OCI-LY7 (cell line): ENCODE results near the gene PPP1R3E. TPM values are rescaled to one million over a fixed set of nuclear protein-coding genes. Genes with fewer than 3 reads are reported as not detected.
A peak's percentile ranks its signal among the peaks of the same experiment; 100 is the strongest.

Experiments used
- BruUV-seq: library from RNA; stranded (reverse); fragments of 400-500 nt; replicated peaks from 2 replicates; lab custom pipeline; 2021; lab: Mats Ljungman, UMichigan
- CTCF ChIA-PET: fragments of 300-600 bp; sonication (Branson Sonifier 250); formaldehyde crosslinking; loops from one replicate; lab custom pipeline; 2022; ENCODE audit warnings: antibody characterized with exemption; ENCODE audit not compliant: unreplicated experiment; lab: Charles Lee
- POLR2A ChIA-PET: fragments of 300-600 bp; sonication (Branson Sonifier 250); formaldehyde crosslinking; loops from one replicate; lab custom pipeline; 2022; ENCODE audit warnings: antibody characterized with exemption; lab: Charles Lee
- DNase-seq: peaks from one replicate; pipeline ENCODE4 v3.0.0-alpha.2; 2015; ENCODE audit warnings: low spot score
- H2AFZ ChIP-seq: fragments of 200-600 bp; sonication (generic), shearing (Covaris generic); 2 replicates; pipeline ENCODE4 v1.6.1; 2014; ENCODE audit warnings: mild to moderate bottlenecking, antibody characterized with exemption, low read length, moderate library complexity
- H3K27ac ChIP-seq: fragments of 200-600 bp; sonication (generic); 2 replicates; pipeline ENCODE4 v1.5.1; 2014; ENCODE audit warnings: mixed run types, low read depth, mild to moderate bottlenecking, moderate library complexity, low read length, inconsistent platforms; ENCODE audit not compliant: poor library complexity, severe bottlenecking
- H3K36me3 ChIP-seq: fragments of 200-600 bp; sonication (generic); 2 replicates; pipeline ENCODE4 v1.6.1; 2014; ENCODE audit warnings: mild to moderate bottlenecking, antibody characterized with exemption, low read length, moderate library complexity, mixed read lengths; ENCODE audit not compliant: insufficient read depth
- H3K4me1 ChIP-seq: fragments of 200-600 bp; sonication (generic); 2 replicates; pipeline ENCODE4 v1.5.1; 2014; ENCODE audit warnings: mild to moderate bottlenecking, low read length; ENCODE audit not compliant: insufficient read depth, poor library complexity, severe bottlenecking
- H3K4me2 ChIP-seq: fragments of 200-600 bp; sonication (generic); 2 replicates; pipeline ENCODE4 v1.6.1; 2014; ENCODE audit warnings: mild to moderate bottlenecking, low read length
- H3K4me3 ChIP-seq: fragments of 200-600 bp; sonication (generic); 2 replicates; pipeline ENCODE4 v1.5.1; 2014; ENCODE audit warnings: mild to moderate bottlenecking, low read depth, low read length; ENCODE audit not compliant: poor library complexity, severe bottlenecking
- H3K79me2 ChIP-seq: fragments of 200-600 bp; sonication (generic); 2 replicates; pipeline ENCODE4 v1.6.1; 2016; ENCODE audit warnings: low read depth, mild to moderate bottlenecking, low read length, moderate library complexity, mixed read lengths; ENCODE audit not compliant: insufficient read depth
- H3K9me2 ChIP-seq: fragments of 200-600 bp; sonication (generic); 2 replicates; pipeline ENCODE4 v1.6.1; 2016; ENCODE audit warnings: mild to moderate bottlenecking, low read length, mixed read lengths; ENCODE audit not compliant: insufficient read depth
- H3K9me3 ChIP-seq: fragments of 200-600 bp; sonication (generic); 2 replicates; pipeline ENCODE4 v1.6.1; 2014; ENCODE audit warnings: mild to moderate bottlenecking, mixed run types, low read length, mixed read lengths
- H4K20me1 ChIP-seq: fragments of 200-600 bp; sonication (generic); 2 replicates; pipeline ENCODE4 v1.6.1; 2014; ENCODE audit warnings: mild to moderate bottlenecking, antibody characterized with exemption, low read length, moderate library complexity, mixed read lengths; ENCODE audit not compliant: insufficient read depth
- CTCF ChIP-seq: fragments of 200-600 bp; sonication (generic); conservative IDR thresholded peaks from 2 replicates; pipeline ENCODE4 v1.5.1; 2014; ENCODE audit warnings: mild to moderate bottlenecking, antibody characterized with exemption, low read length, moderate library complexity, mixed read lengths
- EZH2phosphoT487 ChIP-seq: fragments of 200-600 bp; sonication (generic); IDR thresholded peaks from 2 replicates; pipeline ENCODE4 v1.6.1; 2018; ENCODE audit warnings: low read depth, borderline replicate concordance, mild to moderate bottlenecking, mixed run types, antibody characterized with exemption, low read length, moderate library complexity, mixed read lengths
- intact Hi-C: fragments of 100-400 bp; cut with micrococcal nuclease; formaldehyde crosslinking; loops from one replicate; pipeline ENCODE4 v1.10.0; 2022; ENCODE audit not compliant: unreplicated experiment
- total RNA-seq, 2 experiments: library from RNA; depleted of rRNA in 1 of 2; stranded (reverse); fragments of >200 nt in 1 of 2; shearing (Covaris generic) in 1 of 2; gene quantifications; 2 replicates each; pipeline ENCODE4 v1.2.3, GENCODE V29; 2014 to 2022

The PPP1R3E gene
- total RNA-seq, 2 experiments from 2014 or later: 31.0 to 95.5 TPM

DNA sequence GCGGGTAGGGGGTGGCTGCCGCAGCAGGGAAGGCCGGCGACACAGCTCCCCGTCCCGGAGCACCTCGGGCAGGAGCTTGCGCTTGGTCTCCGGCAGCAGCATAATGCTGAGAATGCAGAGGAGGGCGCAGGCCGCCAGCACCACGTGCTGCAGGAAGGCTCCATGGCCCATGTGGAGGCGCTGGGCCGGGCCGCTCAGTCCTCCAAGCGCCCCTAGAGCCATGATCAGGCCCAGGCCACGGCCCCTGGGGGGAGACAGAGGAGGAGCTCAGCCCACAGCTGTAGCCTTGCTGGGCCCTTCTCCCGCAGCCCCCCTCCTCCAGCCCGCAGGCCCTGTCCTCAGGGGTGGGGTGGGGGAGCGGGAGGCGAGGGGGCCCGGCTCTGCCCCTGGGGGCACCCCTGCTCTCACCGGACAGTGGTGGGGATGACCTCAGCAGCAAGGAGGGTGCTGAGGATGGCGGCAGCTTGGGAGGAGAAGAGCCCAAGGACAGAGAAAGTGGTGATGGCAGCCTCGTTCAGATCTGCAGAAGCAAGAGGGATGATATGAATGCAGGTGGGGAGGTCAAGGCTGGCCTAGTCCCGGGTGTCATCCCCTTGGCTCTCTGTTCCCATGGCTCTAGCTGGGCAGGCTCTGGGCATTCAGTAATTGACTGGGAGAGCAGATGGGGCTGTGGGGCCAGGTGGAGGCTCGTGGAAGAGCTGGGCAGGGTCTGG lies 44.2 kb upstream of the PPP1R3E start:
- Histone ChIP-seq H3K79me2 (no peaks in the 10 kb centered on the region), H3K27ac (no peak overlapping the region), H3K4me1 (no peaks in the 10 kb centered on the region), H2AFZ (no peak overlapping the region), H3K36me3 (no peaks in the 10 kb centered on the region), H3K9me2 (no peaks in the 10 kb centered on the region), H4K20me1 (no peaks in the 10 kb centered on the region), H3K4me3 (no peak overlapping the region), H3K9me3 (no peaks in the 10 kb centered on the region), H3K4me2 (no peak overlapping the region)
- no peak for TF ChIP-seq EZH2phosphoT487
- TF ChIP-seq CTCF: no peak
- intact Hi-C loops: no loop called here
- ChIA-PET POLR2A (no interaction called here), CTCF (no interaction called here)
- BruUV-seq: no TSS peak
- DNase-seq: no peak

DNA sequence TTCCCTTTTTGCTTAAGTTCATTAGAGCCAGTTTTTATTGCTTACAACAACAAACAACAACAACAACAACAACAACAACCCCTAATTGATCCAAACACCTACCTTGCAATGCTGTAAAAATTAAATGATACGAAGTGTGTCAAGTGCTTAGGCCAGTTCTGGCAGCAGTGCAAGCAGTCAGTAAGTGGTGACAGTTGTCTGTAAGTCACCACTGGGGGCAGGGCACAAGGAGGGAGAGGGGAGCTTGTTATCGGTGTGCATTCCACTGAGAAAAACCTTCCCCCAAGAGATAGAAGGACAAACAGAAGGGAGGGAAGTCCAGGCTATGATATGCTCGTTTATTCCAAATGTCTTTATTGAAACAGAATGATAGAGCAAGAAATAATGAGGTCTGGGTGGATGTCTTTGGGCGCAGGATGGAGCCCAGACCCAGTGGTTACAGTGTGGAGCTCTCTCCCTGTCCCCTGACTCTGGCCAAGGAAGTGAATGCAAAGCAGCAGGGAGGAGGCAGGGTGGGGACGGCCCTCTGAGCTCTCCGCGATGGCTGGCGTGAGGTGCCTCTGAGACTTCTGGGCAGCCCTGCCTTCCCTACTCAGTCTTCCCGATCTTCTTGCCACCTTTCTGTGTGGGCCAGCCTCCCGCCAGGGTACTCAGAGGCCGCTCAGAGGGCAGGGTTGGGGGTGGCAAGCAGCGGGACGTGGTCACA lies 43.5 kb upstream of the PPP1R3E start:
- Histone ChIP-seq H4K20me1 (no peaks in the 10 kb centered on the region), H3K4me3 (no peak overlapping the region), H3K4me1 (no peaks in the 10 kb centered on the region), H2AFZ (no peak overlapping the region), H3K36me3 (no peaks in the 10 kb centered on the region), H3K27ac (no peak overlapping the region), H3K79me2 (no peaks in the 10 kb centered on the region), H3K4me2 (no peak overlapping the region), H3K9me2 (no peaks in the 10 kb centered on the region), H3K9me3 (no peaks in the 10 kb centered on the region)
- BruUV-seq: no TSS peak
- intact Hi-C loops: no loop called here
- no peak for DNase-seq
- ChIA-PET POLR2A (no interaction called here), CTCF (no interaction called here)
- no peak for TF ChIP-seq EZH2phosphoT487
- TF ChIP-seq CTCF: no peak

- DNase-seq: no peak
Observed at GRCh38 chr14:23344481-23344880, 41.8 kb upstream of the PPP1R3E start.

More at GRCh38 chr14:23344481-23344880, 41.8 kb upstream of the PPP1R3E start:
- H3K27ac ChIP-seq: no peak overlapping the region
- BruUV-seq: no TSS peak
- H3K4me2 ChIP-seq: no peak overlapping the region
- peaks cover 11% of the 10 kb centered on the region for H3K9me3 ChIP-seq
- H3K9me2 ChIP-seq: no peaks in the 10 kb centered on the region
- TF ChIP-seq CTCF: peak; percentile 22; the same call in 1 of the 2 replicates
- no peak for TF ChIP-seq EZH2phosphoT487
- intact Hi-C loops: no loop called here
- no peak overlapping the region for H3K4me3 ChIP-seq
- ChIA-PET POLR2A (no interaction called here), CTCF (no interaction called here)
- no peak overlapping the region for H2AFZ ChIP-seq
- no peaks in the 10 kb centered on the region for H3K79me2 ChIP-seq
- no peaks in the 10 kb centered on the region for H3K4me1 ChIP-seq
- no peaks in the 10 kb centered on the region for H4K20me1 ChIP-seq
- H3K36me3 ChIP-seq: no peaks in the 10 kb centered on the region
